ENCODE measurements around the gene ZNF655. TPM values are rescaled to one million over a fixed set of nuclear protein-coding genes. Genes with fewer than 3 reads are reported as not detected.

Gene ZNF655
- total and polyA plus RNA-seq, 2 of the 8 experiments (the other 6 are each of a cell fraction or from before 2014, with no cell fraction given), result 27.1 to 37.8 TPM

DNA sequence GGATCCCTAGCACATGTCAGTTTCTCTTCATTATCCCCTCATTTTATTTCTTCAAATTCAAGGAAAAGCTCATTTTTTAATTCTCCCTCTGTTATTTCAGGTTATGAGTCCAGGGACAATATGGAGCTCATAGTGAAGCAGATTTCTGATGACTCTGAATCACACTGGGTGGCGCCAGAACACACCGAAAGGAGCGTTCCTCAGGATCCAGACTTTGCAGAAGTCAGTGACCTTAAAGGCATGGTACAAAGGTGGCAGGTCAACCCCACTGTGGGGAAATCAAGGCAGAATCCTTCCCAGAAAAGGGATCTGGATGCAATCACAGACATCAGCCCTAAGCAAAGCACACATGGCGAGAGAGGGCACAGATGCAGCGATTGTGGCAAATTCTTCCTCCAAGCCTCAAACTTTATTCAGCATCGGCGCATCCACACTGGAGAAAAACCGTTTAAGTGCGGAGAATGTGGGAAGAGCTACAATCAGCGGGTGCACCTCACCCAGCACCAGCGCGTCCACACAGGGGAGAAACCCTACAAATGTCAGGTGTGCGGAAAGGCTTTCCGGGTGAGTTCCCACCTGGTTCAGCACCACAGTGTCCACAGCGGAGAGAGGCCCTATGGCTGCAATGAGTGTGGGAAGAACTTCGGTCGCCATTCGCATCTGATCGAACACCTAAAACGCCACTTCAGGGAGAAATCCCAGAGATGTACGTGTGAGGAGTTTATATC lies 32.6 kb upstream of the ZNF655 start:
- no peak overlapping the region for H3K27ac ChIP-seq (ENCODE audit: low read depth, low read length)
- H2AFZ ChIP-seq (ENCODE audit: low read length), result no peak overlapping the region
- H3K27me3 ChIP-seq (replicated peaks in 1 of 4; ENCODE audit: control insufficient read depth in 3 of 4, extremely low read depth in 1 of 4, insufficient read depth in 3 of 4, low read length in 3 of 4), result no peaks in the 10 kb centered on the region
- H3K79me2 ChIP-seq (ENCODE audit: control insufficient read depth in 1 of 2, insufficient read depth in 2 of 2, low read length in 2 of 2), result no peaks in the 10 kb centered on the region
- H2BK12ac ChIP-seq (ENCODE audit: low read depth, low read length), result no peak overlapping the region
- no peaks in the 10 kb centered on the region for H4K20me1 ChIP-seq (replicated peaks in 1 of 2; ENCODE audit: control insufficient read depth in 1 of 2, insufficient read depth in 2 of 2, low read length in 2 of 2)
- H2BK20ac ChIP-seq (ENCODE audit: low read length), result no peak overlapping the region
- peaks cover 5 to 48% (median 17%) of the 10 kb centered on the region in 4 experiments; a peak in 7 of 8 replicates for H3K36me3 ChIP-seq (ENCODE audit: control insufficient read depth in 2 of 4, insufficient read depth in 4 of 4, low read length in 3 of 4)
- no peak overlapping the region for H4K91ac ChIP-seq (replicated peaks; ENCODE audit: insufficient read length, low read length)
- no peak overlapping the region for H4K8ac ChIP-seq (ENCODE audit: extremely low read depth, insufficient read depth, low read length)
- H2BK15ac ChIP-seq (ENCODE audit: low read length), result no peak overlapping the region
- ChIA-PET CTCF (ENCODE audit: partially characterized antibody) (interaction anchor here (0.6 to 3.7 kb wide), 28 partner anchors 8 to 471 kb away, joined by 3 to 24 read pairs (median 4); partner anchors contain the start of gene ZSCAN25), POLR2A (ENCODE audit: partially characterized antibody) (interaction anchor here (0.9 to 3.1 kb wide), 8 partner anchors 9 to 90 kb away, joined by 3 to 10 read pairs (median 4); partner anchors contain the start of genes FAM200A, ZNF655 and ZSCAN25)
- no peak overlapping the region for H3K4me2 ChIP-seq (ENCODE audit: insufficient read depth in 1 of 2, low read depth in 2 of 2, low read length in 2 of 2)
- no peak overlapping the region for H3K4ac ChIP-seq (replicated peaks; ENCODE audit: insufficient read length, low read depth, low read length)
- peaks cover 15 to 18% of the 10 kb centered on the region in 2 experiments for H3K9me3 ChIP-seq (ENCODE audit: insufficient read depth in 2 of 2, low read depth in 1 of 2, low read length in 1 of 2)
- H2AK5ac ChIP-seq (ENCODE audit: low read depth, low read length), result no peak overlapping the region
- FAIRE-seq (no peak), DNase-seq (ENCODE audit: low read depth in 1 of 2, low spot score in 2 of 2) (peak in 1 of 2 experiments; percentile 47)
- no peak overlapping the region for H3K14ac ChIP-seq (ENCODE audit: insufficient read length)
- H3K4me1 ChIP-seq (replicated peaks in 1 of 4; ENCODE audit: control insufficient read depth in 3 of 4, insufficient read depth in 4 of 4, low read length in 3 of 4), result no peaks in the 10 kb centered on the region
- no peak overlapping the region for H4K5ac ChIP-seq (ENCODE audit: insufficient read length, low read depth, low read length)
- H3K23ac ChIP-seq (ENCODE audit: insufficient read length), result no peak overlapping the region
- H2BK5ac ChIP-seq (ENCODE audit: low read depth, low read length), result no peak overlapping the region
- H3K18ac ChIP-seq (ENCODE audit: extremely low read depth, low read length), result no peak overlapping the region
- H3K4me3 ChIP-seq (ENCODE audit: extremely low read depth in 1 of 4, insufficient read depth in 2 of 4, low read depth in 3 of 4, low read length in 4 of 4), result no peak overlapping the region
- no peaks in the 10 kb centered on the region for H3K23me2 ChIP-seq (ENCODE audit: low read depth, low read length)
- no peak overlapping the region for H2BK120ac ChIP-seq (replicated peaks; ENCODE audit: low read depth, low read length)
- WGBS, 2 experiments (ENCODE audit: extremely low coverage in 1 of 2, insufficient coverage in 1 of 2, insufficient read length in 1 of 2, insufficient replicate concordance in 2 of 2, low coverage in 1 of 2, low lambda C conversion rate in 2 of 2, missing lambda C conversion rate in 1 of 2), result 94% methylated on average over 21 of the region's 21 CpGs; no CpG with 5 or more reads in 1 of the 2 experiments
- H3K9ac ChIP-seq (replicated peaks in 1 of 4; ENCODE audit: extremely low read depth in 1 of 4, low read depth in 3 of 4, low read length in 3 of 4), result no peak overlapping the region
- no peaks in the 10 kb centered on the region; the same call in 1 of the 2 replicates for H3K79me1 ChIP-seq (ENCODE audit: low read depth, low read length)
- H3K56ac ChIP-seq (replicated peaks; ENCODE audit: insufficient read length, low read depth, low read length), result no peak overlapping the region
- TF ChIP-seq RAD21 (IDR thresholded peaks at IDR 0.05 in 1 of 2, conservative IDR thresholded peaks at IDR 0.05 in 1 of 2; ENCODE audit: low read depth in 2 of 2, low read length in 2 of 2), result peak; percentile 71 to 78
- TF ChIP-seq, protein P1, sequence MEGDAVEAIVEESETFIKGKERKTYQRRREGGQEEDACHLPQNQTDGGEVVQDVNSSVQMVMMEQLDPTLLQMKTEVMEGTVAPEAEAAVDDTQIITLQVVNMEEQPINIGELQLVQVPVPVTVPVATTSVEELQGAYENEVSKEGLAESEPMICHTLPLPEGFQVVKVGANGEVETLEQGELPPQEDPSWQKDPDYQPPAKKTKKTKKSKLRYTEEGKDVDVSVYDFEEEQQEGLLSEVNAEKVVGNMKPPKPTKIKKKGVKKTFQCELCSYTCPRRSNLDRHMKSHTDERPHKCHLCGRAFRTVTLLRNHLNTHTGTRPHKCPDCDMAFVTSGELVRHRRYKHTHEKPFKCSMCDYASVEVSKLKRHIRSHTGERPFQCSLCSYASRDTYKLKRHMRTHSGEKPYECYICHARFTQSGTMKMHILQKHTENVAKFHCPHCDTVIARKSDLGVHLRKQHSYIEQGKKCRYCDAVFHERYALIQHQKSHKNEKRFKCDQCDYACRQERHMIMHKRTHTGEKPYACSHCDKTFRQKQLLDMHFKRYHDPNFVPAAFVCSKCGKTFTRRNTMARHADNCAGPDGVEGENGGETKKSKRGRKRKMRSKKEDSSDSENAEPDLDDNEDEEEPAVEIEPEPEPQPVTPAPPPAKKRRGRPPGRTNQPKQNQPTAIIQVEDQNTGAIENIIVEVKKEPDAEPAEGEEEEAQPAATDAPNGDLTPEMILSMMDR (IDR thresholded peaks at IDR 0.05; ENCODE audit: control extremely low read depth in 1 of 3, insufficient read depth in 1 of 3, low read depth in 1 of 3, low read length in 3 of 3), result peak; percentile 37 to 49 (median 45)
- no peak for TF ChIP-seq KDM5A (IDR thresholded peaks at IDR 0.05; ENCODE audit: low read length)
- TF ChIP-seq TEAD4 (IDR thresholded peaks at IDR 0.05; ENCODE audit: low read depth, low read length), result no peak
- no peak for TF ChIP-seq POLR2A (IDR thresholded peaks at IDR 0.05; ENCODE audit: control extremely low read depth in 1 of 2, low read depth in 2 of 2, low read length in 2 of 2)
- TF ChIP-seq POLR2AphosphoS5 (IDR thresholded peaks at IDR 0.05; ENCODE audit: low read depth, low read length), result no peak
- TF ChIP-seq CREB1 (IDR thresholded peaks at IDR 0.05), result no peak
- TF ChIP-seq SRF (IDR thresholded peaks at IDR 0.05; ENCODE audit: low read depth, low read length), result no peak
- TF ChIP-seq, protein P2, sequence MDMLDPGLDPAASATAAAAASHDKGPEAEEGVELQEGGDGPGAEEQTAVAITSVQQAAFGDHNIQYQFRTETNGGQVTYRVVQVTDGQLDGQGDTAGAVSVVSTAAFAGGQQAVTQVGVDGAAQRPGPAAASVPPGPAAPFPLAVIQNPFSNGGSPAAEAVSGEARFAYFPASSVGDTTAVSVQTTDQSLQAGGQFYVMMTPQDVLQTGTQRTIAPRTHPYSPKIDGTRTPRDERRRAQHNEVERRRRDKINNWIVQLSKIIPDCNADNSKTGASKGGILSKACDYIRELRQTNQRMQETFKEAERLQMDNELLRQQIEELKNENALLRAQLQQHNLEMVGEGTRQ (IDR thresholded peaks at IDR 0.05; ENCODE audit: low read length), result no peak

All from H1 (cell line).